ENCODE data around the gene MARCO. TPM values are rescaled to one million over a fixed set of nuclear protein-coding genes. Genes with fewer than 3 reads are reported as not detected.

Gene MARCO
- total and polyA plus RNA-seq, 2 donors (not counting 3 experiments of a cell fraction or from before 2014, with no cell fraction given): not detected

- Histone ChIP-seq H3K4me1 (ENCODE audit: control insufficient read depth, extremely low read depth, insufficient read depth, low read length) (no peaks in the 10 kb centered on the region), H3K27me3 (ENCODE audit: control insufficient read depth in 2 of 2, insufficient read depth in 2 of 2, low read length in 2 of 2) (no peaks in the 10 kb centered on the region), H3K27ac (ENCODE audit: insufficient read depth, low read depth, low read length) (no peak overlapping the region), H2AFZ (ENCODE audit: low read depth, low read length) (no peak overlapping the region), H3K79me2 (ENCODE audit: control insufficient read depth, insufficient read depth, low read length) (no peaks in the 10 kb centered on the region), H4K20me1 (replicated peaks; ENCODE audit: control insufficient read depth, extremely low read depth, insufficient read depth, low read length) (no peaks in the 10 kb centered on the region), H3K9me1 (replicated peaks; ENCODE audit: control insufficient read depth, extremely low read depth, insufficient read depth, low read length) (no peaks in the 10 kb centered on the region), H3K36me3 (ENCODE audit: control insufficient read depth in 2 of 2, extremely low read depth in 1 of 2, insufficient read depth in 2 of 2, low read length in 2 of 2) (no peaks in the 10 kb centered on the region), H3K4me3 (replicated peaks in 1 of 3; ENCODE audit: insufficient read depth in 1 of 3, low read depth in 1 of 3, low read length in 3 of 3) (no peak overlapping the region), H3K4me2 (ENCODE audit: insufficient read depth, low read length) (no peak overlapping the region), H3K9me3 (replicated peaks; ENCODE audit: control insufficient read depth, insufficient read depth, low read length) (no peaks in the 10 kb centered on the region), H3K9ac (replicated peaks; ENCODE audit: extremely low read depth, insufficient read depth, low read length) (no peak overlapping the region)
- no TSS peak for BruUV-seq (replicated peaks)
- TF ChIP-seq POLR2AphosphoS5 (IDR thresholded peaks at IDR 0.05; ENCODE audit: insufficient read depth, low read depth, low read length) (no peak), GATA2 (IDR thresholded peaks at IDR 0.05; ENCODE audit: insufficient read depth, insufficient read length, low read depth, low read length) (no peak), EZH2 (IDR thresholded peaks at IDR 0.05; ENCODE audit: borderline replicate concordance, low read depth, low read length, severe bottlenecking) (no peak)
- ChIA-PET CTCF (no interaction called here), POLR2A (no interaction called here)
- no peak for DNase-seq (ENCODE audit: low read depth, low spot score)
- FAIRE-seq: no peak
- dilution Hi-C loops (cut with MboI; ENCODE audit: extremely low pct_ligation_motif_present, low sequenced_read_pairs): no loop called here
- intact Hi-C loops (cut with micrococcal nuclease): no loop called here
Measured at GRCh38 chr2:118990757-118991545, 49.0 kb downstream of the MARCO start.

- no TSS peak for BruUV-seq (replicated peaks)
- H4K20me1 ChIP-seq (replicated peaks; ENCODE audit: control insufficient read depth, extremely low read depth, insufficient read depth, low read length): no peaks in the 10 kb centered on the region
- H3K27ac ChIP-seq (ENCODE audit: insufficient read depth, low read depth, low read length): no peak overlapping the region
- ChIA-PET CTCF (no interaction called here), POLR2A (no interaction called here)
- dilution Hi-C loops (cut with MboI; ENCODE audit: extremely low pct_ligation_motif_present, low sequenced_read_pairs) (no loop called here), intact Hi-C loops (cut with micrococcal nuclease) (no loop called here)
- H3K9me3 ChIP-seq (replicated peaks; ENCODE audit: control insufficient read depth, insufficient read depth, low read length): no peaks in the 10 kb centered on the region
- no peak overlapping the region for H3K4me3 ChIP-seq (replicated peaks in 1 of 3; ENCODE audit: insufficient read depth in 1 of 3, low read depth in 1 of 3, low read length in 3 of 3)
- no peaks in the 10 kb centered on the region for H3K4me1 ChIP-seq (ENCODE audit: control insufficient read depth, extremely low read depth, insufficient read depth, low read length)
- no peak for TF ChIP-seq CTCF (IDR thresholded peaks at IDR 0.05; ENCODE audit: extremely low read depth in 1 of 2, insufficient read depth in 1 of 2, low read depth in 1 of 2, low read length in 2 of 2)
- TF ChIP-seq JUN (IDR thresholded peaks at IDR 0.05; ENCODE audit: borderline replicate concordance, insufficient read depth, insufficient read length, low read depth): no peak
- no peak for TF ChIP-seq MYC (IDR thresholded peaks at IDR 0.05; ENCODE audit: low read depth, low read length)
- no peak for TF ChIP-seq POLR2A (IDR thresholded peaks at IDR 0.05; ENCODE audit: low read depth, low read length)
- no peak for TF ChIP-seq POLR2AphosphoS5 (IDR thresholded peaks at IDR 0.05; ENCODE audit: insufficient read depth, low read depth, low read length)
- no peak for TF ChIP-seq MAX (IDR thresholded peaks at IDR 0.05; ENCODE audit: insufficient read depth, insufficient read length)
- TF ChIP-seq FOS (IDR thresholded peaks at IDR 0.05; ENCODE audit: borderline replicate concordance, insufficient read depth, low read length): no peak
- H2AFZ ChIP-seq (ENCODE audit: low read depth, low read length): no peak overlapping the region
- no peak for FAIRE-seq
- H3K27me3 ChIP-seq (ENCODE audit: control insufficient read depth in 2 of 2, insufficient read depth in 2 of 2, low read length in 2 of 2): no peaks in the 10 kb centered on the region
- no peaks in the 10 kb centered on the region for H3K79me2 ChIP-seq (ENCODE audit: control insufficient read depth, insufficient read depth, low read length)
- H3K9me1 ChIP-seq (replicated peaks; ENCODE audit: control insufficient read depth, extremely low read depth, insufficient read depth, low read length): no peaks in the 10 kb centered on the region
- DNase-seq (ENCODE audit: low read depth, low spot score): no peak
- no peak overlapping the region for H3K9ac ChIP-seq (replicated peaks; ENCODE audit: extremely low read depth, insufficient read depth, low read length)
- no peak overlapping the region for H3K4me2 ChIP-seq (ENCODE audit: insufficient read depth, low read length)
- no peaks in the 10 kb centered on the region for H3K36me3 ChIP-seq (ENCODE audit: control insufficient read depth in 2 of 2, extremely low read depth in 1 of 2, insufficient read depth in 2 of 2, low read length in 2 of 2)
Measured at GRCh38 chr2:118991554-118991953, 49.6 kb downstream of the MARCO start.
